A549 (cell line): ENCODE results near the gene CHRM5.

Experiments used
- BHLHE40 ChIP-seq: IDR thresholded peaks from 2 replicates; pipeline ENCODE4 v1.6.1; 2012; ENCODE audit warnings: low read depth, low read length, inconsistent platforms
- CHD4 ChIP-seq: fragments of 200-600 bp; sonication (generic); IDR thresholded peaks from 2 replicates; pipeline ENCODE4 v1.6.1; 2016; ENCODE audit warnings: antibody characterized with exemption, mild to moderate bottlenecking, borderline replicate concordance
- CTCF ChIP-seq: fragments of >200 bp; sonication (Bioruptor Twin); formaldehyde crosslinking; IDR thresholded peaks from 3 replicates; pipeline ENCODE4 v1.5.1; 2016
- SMC3 ChIP-seq: fragments of >200 bp; sonication (Bioruptor Twin); formaldehyde crosslinking; IDR thresholded peaks from 3 replicates; pipeline ENCODE4 v1.6.1; 2018; ENCODE audit warnings: inconsistent platforms
- SREBF2 ChIP-seq: fragments of 450-650 bp; IDR thresholded peaks from 2 replicates; pipeline ENCODE4 v1.6.1; 2014; ENCODE audit warnings: mild to moderate bottlenecking, moderate library complexity

GRCh38 chr15:34116620-34117019 lies 148.3 kb downstream of the CHRM5 start:
- TF ChIP-seq SREBF2 (no peak), CTCF (no peak), SMC3 (no peak), CHD4 (no peak), BHLHE40 (no peak)
